Tibial nerve (tissue), 4 donors: ENCODE results near the gene LIPG. TPM values are rescaled to one million over a fixed set of nuclear protein-coding genes. Genes with fewer than 3 reads are reported as not detected.

Experiments used
- DNase-seq, 2 donors: peaks; one replicate each; pipeline ENCODE4 v3.0.0-alpha.2; 2019; ENCODE audit warnings: low spot score in 2 of 2
- H3K27ac ChIP-seq, 4 donors: fragments of 200-600 bp; sonication (generic) in 3 of 4; one replicate each; pipeline ENCODE4 v1.5.1; 2017 to 2019; ENCODE audit warnings: mild to moderate bottlenecking in 1 of 4
- H3K27me3 ChIP-seq, 2 donors: fragments of 200-600 bp; sonication (generic) in 1 of 2; one replicate each; pipeline versions ENCODE4 v1.5.1 to v1.6.0; 2017 to 2019
- H3K36me3 ChIP-seq, 3 donors: fragments of 200-600 bp; sonication (generic); one replicate each; pipeline ENCODE4 v1.5.1; 2018 to 2019
- H3K4me1 ChIP-seq, 4 donors: fragments of 200-600 bp; sonication (generic) in 3 of 4; one replicate each; pipeline ENCODE4 v1.5.1; 2017 to 2019
- H3K4me3 ChIP-seq, 4 donors: fragments of 200-600 bp; sonication (generic) in 3 of 4; one replicate each; pipeline ENCODE4 v1.5.1; 2017 to 2019; ENCODE audit warnings: mild to moderate bottlenecking in 1 of 4, moderate library complexity in 1 of 4
- H3K9me3 ChIP-seq, 4 donors: fragments of 200-600 bp; sonication (generic) in 3 of 4; one replicate each; pipeline ENCODE4 v1.5.1; 2017 to 2019
- EP300 ChIP-seq, 2 donors: sonication (generic); formaldehyde crosslinking; IDR thresholded peaks; one replicate each; pipeline ENCODE4 v1.6.1; 2017; ENCODE audit warnings: antibody characterized with exemption in 2 of 2, mild to moderate bottlenecking in 1 of 2
- POLR2A ChIP-seq, 2 donors: fragments of 450-650 bp; IDR thresholded peaks; one replicate each; pipeline ENCODE4 v1.6.1; 2017; ENCODE audit warnings: antibody characterized with exemption in 2 of 2, mild to moderate bottlenecking in 2 of 2, moderate library complexity in 2 of 2
- WGBS, 2 donors: methylation state at CpG; one replicate each; pipeline ENCODE4 v1.1.5; 2018; 5-methylcytosine and 5-hydroxymethylcytosine counted together
- total RNA-seq, 4 donors: library from RNA; depleted of rRNA; stranded (reverse); fragments of >200 nt; gene quantifications; one replicate each; pipeline ENCODE4 v1.1.0, GENCODE V29; 2016
- TF ChIP-seq, protein P1 (sequence below), 5 experiments: fragments of 200-600 bp in 3 of 5; fragments of 450-650 bp in 2 of 5; sonication (generic) in 3 of 5; IDR thresholded peaks; one replicate each; pipeline ENCODE4 v1.5.1; 2016 to 2019; ENCODE audit warnings: antibody characterized with exemption in 5 of 5, mild to moderate bottlenecking in 3 of 5, moderate library complexity in 2 of 5

LIPG gene
- total RNA-seq, 4 donors from 2014 or later: 0.39 to 0.44 TPM; not detected in 2

DNA sequence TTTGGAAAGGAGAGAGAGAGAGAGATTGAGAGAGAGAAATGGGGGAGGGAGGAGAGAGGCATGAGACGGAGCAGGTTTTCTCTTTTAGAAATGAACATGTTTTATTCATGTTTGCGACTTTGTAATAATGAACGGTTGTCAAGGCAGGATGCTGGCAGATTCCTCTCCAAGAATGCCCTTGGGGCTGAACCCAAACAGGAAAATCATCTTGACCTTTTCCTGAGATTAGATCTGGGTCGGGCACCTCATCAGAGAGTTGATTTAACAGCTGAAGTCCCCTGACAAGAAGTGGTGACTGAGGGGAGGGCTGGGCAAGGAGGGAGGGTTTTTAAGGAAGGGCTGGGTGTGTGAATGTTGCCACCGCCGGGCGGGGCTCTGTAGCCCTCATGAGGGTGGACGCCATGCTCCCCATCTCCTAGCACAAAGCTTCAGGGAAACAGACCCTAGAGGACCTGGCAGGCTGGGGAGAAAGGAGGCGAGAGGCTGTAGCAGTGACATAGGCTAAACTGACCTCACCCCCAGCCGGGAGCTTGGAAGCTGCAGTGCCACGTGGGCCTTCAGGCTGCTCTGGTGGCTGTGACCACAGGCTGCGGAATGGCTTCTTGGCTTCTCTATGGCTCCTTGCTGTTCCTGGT is 60.0 kb downstream of the LIPG start:
- H3K9me3 ChIP-seq: no peaks in the 10 kb centered on the region
- peaks cover 0 to 14% (median 0%) of the 10 kb centered on the region in 4 donors for H3K4me1 ChIP-seq
- no peak for DNase-seq
- no peaks in the 10 kb centered on the region for H3K27me3 ChIP-seq
- 62 to 69% methylated on average over 12 of the region's 12 CpGs for WGBS, 2 donors
- no peaks in the 10 kb centered on the region for H3K36me3 ChIP-seq
- TF ChIP-seq EP300 (IDR thresholded peaks at IDR 0.05) (no peak), POLR2A (IDR thresholded peaks at IDR 0.05) (no peak)
- TF ChIP-seq, protein P1, sequence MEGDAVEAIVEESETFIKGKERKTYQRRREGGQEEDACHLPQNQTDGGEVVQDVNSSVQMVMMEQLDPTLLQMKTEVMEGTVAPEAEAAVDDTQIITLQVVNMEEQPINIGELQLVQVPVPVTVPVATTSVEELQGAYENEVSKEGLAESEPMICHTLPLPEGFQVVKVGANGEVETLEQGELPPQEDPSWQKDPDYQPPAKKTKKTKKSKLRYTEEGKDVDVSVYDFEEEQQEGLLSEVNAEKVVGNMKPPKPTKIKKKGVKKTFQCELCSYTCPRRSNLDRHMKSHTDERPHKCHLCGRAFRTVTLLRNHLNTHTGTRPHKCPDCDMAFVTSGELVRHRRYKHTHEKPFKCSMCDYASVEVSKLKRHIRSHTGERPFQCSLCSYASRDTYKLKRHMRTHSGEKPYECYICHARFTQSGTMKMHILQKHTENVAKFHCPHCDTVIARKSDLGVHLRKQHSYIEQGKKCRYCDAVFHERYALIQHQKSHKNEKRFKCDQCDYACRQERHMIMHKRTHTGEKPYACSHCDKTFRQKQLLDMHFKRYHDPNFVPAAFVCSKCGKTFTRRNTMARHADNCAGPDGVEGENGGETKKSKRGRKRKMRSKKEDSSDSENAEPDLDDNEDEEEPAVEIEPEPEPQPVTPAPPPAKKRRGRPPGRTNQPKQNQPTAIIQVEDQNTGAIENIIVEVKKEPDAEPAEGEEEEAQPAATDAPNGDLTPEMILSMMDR (IDR thresholded peaks at IDR 0.05): no peak
- H3K4me3 ChIP-seq: no peak overlapping the region
- no peak overlapping the region for H3K27ac ChIP-seq

DNA sequence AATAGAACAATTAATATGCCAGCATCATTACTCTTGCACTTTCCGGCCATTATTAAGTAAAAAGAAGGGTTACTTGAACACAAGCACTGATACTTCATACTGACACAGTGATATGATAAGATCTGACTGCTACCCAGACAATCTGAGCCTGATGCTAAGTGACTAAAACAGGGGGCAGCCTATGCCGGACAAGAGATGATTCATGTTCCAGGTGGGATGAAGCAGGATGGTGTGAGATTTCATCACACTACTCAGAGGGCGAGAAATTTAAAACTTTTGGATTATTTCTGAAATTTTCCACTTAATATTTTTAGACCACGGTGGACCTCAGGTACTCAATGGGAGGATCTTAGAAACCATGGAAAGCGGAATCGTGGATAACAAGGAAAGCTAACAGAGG is 61.7 kb downstream of the LIPG start:
- WGBS, 2 donors: 89 to 94% methylated on average over 6 of the region's 6 CpGs
- Histone ChIP-seq H3K27me3 (no peaks in the 10 kb centered on the region), H3K9me3 (no peaks in the 10 kb centered on the region), H3K27ac (no peak overlapping the region), H3K4me3 (no peak overlapping the region), H3K4me1 (peaks cover 0 to 14% (median 0%) of the 10 kb centered on the region in 4 donors), H3K36me3 (no peaks in the 10 kb centered on the region)
- TF ChIP-seq POLR2A (IDR thresholded peaks at IDR 0.05) (no peak), EP300 (IDR thresholded peaks at IDR 0.05) (no peak)
- TF ChIP-seq, protein P1 (IDR thresholded peaks at IDR 0.05): no peak
- no peak for DNase-seq

DNA sequence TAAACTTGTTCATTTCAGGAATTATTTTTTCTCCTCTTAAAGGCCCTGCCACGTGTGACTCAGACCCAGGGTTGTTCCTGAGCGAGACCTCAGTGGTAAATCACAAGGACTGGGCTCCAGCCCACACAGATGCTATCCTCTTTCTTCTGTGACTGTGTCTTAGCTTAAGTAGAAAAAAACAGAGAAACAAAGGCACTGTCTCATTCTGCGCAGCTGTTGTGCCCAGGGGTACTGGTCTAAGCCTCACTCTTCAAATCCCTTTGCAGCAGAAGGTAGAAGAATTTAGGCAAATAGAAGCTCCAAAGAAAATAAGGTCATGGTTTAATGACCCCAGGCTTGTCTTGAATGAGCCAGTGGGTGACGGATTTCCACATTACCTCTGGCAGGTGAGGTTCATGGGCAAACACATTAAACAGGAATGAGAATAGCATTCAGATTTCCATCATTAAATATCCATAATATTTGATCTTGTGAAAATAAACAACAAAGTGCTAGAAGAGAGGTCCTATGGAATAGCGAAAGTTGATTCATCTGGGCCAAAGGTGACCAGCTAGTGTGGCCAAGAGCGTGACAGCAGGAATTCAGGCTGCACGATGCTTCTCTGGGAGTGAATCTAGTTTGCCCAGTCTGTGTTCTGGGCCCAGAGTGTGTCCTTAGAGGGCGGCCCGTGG is 63.3 kb downstream of the LIPG start:
- H3K4me3 ChIP-seq: no peak overlapping the region
- no peak overlapping the region for H3K27ac ChIP-seq
- no peak for DNase-seq
- H3K9me3 ChIP-seq: no peaks in the 10 kb centered on the region
- H3K4me1 ChIP-seq: peaks cover 0 to 6% (median 2%) of the 10 kb centered on the region in 4 donors
- no peaks in the 10 kb centered on the region for H3K36me3 ChIP-seq
- TF ChIP-seq, protein P1 (IDR thresholded peaks at IDR 0.05): no peak
- no peak for TF ChIP-seq POLR2A (IDR thresholded peaks at IDR 0.05)
- no peak for TF ChIP-seq EP300 (IDR thresholded peaks at IDR 0.05)
- H3K27me3 ChIP-seq: no peaks in the 10 kb centered on the region
- WGBS, 2 donors: 67 to 70% methylated on average over 9 of the region's 9 CpGs

DNA sequence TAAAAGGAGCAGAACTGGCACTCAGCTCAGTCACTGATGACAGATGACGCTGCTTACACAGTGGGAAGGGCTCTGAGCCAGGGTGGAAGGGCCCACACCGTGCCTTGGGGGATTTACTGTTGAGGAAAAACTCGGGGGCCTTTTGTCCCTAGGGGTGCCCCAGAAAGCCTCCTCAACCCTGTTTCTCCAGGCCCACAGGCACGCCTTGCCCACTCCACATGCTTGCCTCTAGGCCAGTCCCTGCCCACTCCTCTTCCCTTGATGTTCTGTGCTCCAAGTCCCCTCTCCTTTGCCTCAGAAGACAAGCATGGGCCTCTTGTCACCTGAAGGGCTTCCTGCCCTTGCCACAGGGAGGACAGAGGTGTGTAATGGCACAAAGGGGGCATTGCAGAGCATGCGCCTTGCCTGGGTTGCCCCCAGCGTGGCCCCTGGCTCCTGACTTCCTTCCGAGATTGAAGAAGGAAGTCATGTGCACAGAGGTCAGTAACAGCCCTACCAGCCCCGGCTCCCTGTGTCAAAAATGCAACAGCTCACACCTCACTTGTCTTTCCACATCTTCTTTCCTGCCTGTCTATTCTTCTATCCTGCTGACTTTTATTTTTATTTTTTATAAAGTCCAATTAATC is 65.1 kb downstream of the LIPG start:
- Histone ChIP-seq H3K4me3 (no peak overlapping the region), H3K27me3 (no peaks in the 10 kb centered on the region), H3K36me3 (no peaks in the 10 kb centered on the region), H3K9me3 (no peaks in the 10 kb centered on the region), H3K27ac (no peak overlapping the region), H3K4me1 (peaks cover 0 to 7% (median 2%) of the 10 kb centered on the region in 4 donors)
- DNase-seq: no peak
- TF ChIP-seq EP300 (IDR thresholded peaks at IDR 0.05) (no peak), POLR2A (IDR thresholded peaks at IDR 0.05) (no peak)
- TF ChIP-seq, protein P1 (IDR thresholded peaks at IDR 0.05): no peak
- 74 to 78% methylated on average over 8 of the region's 8 CpGs for WGBS, 2 donors

DNA sequence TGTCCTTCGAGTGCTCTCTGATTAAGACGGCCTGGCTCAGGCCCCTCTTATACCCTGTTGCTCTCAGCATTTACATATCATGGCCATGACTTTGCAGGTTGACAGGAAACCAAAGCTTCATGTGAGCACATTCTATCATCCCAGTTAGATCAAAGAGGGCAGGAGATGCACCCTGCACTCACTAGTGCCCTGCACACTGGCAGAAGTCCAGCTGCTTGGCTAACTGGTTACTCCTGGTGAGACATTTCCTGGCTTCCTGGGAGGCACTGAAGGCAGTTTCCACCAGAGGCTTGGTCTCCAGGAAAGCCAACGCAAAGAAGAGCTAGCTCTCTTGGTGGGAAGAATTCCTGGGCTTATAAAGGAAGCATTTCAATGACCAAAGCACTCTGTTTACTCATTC is 66.3 kb downstream of the LIPG start:
- Histone ChIP-seq H3K27me3 (no peaks in the 10 kb centered on the region), H3K27ac (no peak overlapping the region), H3K9me3 (no peaks in the 10 kb centered on the region), H3K4me1 (peaks cover 0 to 16% (median 2%) of the 10 kb centered on the region in 4 donors), H3K4me3 (no peak overlapping the region), H3K36me3 (no peaks in the 10 kb centered on the region)
- WGBS, 2 donors: 83 to 85% methylated on average over 3 of the region's 3 CpGs
- TF ChIP-seq EP300 (IDR thresholded peaks at IDR 0.05) (no peak), POLR2A (IDR thresholded peaks at IDR 0.05) (no peak)
- TF ChIP-seq, protein P1 (IDR thresholded peaks at IDR 0.05): no peak
- DNase-seq: no peak
